D341Med (cell line): ENCODE measurements around the gene TAF12.
"Not testable (repeated sequence)": the region's sequence is repeated elsewhere in the genome, so short reads cannot be mapped to it uniquely, and the experiment has no call there.

Experiments used
- DNase-seq: peaks from one replicate; pipeline ENCODE4 v3.0.0; 2012; ENCODE audit warnings: low spot score

TAF12 gene

DNA sequence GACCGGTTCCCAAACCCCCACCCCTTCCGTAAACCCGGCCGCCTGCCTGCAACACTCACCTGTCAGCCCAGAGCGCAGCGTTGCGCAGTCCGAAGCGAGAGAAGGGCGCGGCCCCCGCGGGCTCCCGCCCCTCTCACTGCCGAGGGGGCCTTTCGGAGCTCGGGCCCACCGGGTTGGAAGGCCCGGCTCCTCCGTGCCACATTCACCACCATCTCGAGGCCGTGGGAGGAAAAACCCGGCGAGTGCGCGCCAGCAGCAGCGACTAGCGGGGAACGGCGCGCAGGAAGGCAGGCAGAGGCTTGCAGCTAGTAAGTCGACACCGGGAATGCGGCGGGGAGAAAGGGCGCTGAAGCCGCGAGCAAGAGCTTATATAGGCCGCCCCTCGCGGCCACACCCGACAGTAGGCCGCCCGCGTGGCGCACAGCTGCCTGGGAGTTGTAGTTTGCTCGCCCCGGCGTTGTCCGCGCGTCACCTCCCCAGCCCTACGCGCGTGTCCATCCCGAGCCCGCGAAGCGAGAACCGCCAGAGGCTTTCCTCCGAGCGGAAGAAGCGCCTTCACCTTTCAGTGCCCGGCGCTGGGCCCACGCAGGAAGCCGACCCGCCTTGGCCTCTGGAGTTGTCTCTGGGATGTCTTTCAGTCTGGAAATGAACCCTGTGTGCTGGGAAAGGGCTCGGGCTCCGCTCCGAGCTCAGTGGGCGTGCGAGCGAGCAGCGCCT, 61.2 kb downstream of the TAF12 start:
- DNase-seq = peak; percentile 98

DNA sequence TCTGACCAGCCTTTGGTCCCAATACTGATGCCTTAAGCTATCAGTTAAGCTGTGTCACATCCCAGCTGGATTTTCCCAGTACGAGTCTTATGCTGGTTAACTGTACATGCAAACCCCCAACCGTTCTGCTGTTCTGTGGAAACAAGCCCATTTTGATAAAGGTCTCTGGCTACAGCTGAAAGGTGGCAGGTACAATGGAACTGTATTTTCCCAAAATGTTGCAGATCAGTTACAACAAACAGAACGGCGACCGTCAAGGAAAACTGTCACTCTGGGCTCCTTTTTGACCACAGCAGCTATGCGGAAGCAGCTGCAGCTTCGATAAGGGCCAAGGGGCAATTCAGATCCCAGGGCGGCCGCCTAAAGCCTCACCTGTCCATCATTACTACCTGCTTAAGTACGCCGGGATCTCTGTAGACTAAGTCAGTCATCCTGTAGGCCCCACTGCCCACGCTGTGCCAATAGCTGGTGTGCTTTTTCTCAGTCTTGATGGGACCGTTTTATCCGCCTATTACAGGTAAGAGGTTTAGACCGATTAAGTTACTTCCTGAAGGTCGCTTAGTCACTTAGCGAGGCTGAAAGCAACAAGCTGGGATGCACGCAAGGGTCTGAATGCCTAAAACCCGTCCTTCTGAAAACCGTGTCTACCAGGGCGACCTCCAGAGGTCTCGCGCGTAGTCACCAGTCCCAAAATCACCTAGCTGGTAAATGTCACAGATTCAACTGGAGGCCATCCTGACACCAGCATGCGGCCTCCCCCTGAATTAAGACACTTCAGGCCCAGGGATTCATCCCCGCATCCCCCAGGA, 61.9 kb downstream of the TAF12 start:
- DNase-seq = peak; percentile 60

DNA sequence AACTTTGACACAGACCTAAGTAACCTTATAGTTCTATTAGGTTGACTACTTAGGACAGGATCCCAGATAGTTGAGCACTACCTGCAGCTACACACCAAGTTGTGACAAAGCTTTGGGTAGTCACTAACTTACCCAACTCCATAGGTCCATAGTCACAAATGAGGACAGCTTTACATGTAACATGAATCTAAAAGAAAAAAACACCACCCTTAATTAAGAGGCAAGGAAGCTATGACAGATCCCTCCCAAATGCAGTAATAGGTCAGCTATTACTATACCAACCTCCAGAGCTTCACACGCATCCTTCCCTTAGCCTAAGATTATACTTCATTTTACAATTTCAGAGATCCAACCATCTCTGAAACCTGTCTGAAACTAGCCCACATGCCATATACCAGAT, 63.5 kb downstream of the TAF12 start:
- no peak for DNase-seq

DNA sequence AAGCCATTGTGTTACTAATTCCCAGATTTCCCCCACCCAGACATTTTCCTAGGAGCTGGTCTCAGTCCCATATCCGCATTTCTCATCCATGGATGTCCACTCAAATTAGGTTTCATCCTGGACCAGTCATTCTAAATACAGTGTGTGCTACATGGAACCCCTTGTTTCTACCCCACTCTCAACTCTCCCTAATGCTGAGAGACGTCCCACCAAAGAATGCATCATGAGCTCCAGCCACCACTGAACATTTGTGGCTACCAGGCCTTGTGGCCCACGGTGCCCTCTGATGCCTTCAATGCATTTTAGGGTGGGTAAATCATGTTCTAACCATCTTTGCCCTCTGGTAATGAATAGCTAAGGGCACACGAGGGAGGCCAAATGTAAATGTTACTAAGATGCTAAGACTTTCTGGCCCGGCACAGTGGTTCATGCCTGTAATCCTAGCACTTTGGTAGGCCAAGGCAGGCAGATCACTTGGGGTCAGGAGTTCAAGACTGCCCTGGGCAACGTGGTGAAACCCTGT, 64.1 kb downstream of the TAF12 start:
- DNase-seq = no peak

DNA sequence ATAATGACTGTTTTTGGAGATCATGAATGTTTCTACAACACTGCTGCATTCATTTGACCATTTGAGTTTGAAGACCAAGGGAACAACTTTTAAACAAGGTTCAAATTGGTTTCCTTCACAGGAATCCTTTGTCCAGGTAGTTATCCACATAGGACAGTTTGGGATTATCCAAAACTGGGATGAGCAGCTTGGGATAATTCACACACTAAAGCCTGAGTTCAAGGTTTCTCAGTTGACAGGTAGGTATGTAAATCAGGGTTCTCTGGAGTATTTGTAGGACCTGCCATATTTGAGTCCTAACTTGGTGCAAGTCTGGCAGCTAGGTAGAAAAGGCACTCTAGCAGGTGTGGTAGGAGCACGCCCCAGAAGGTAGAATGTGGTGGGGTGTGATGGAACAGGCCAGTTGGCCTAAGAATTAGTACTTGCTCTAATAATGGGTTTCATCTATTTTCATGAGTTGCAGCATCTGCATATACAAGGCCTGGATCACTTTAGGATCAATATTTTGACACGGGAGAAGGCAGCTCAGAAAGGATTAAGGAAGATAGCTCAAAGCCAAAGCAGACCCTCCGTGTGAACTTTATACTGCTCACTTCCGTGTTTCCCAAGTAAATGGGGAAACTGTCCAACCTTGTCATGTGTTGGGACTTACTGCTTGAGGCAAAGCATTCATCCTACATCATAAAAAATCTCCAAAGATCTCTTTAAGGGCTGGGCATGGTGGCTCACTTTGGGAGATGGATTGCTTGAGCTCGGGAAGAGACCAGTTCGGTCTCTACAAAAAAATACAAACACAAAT, 64.9 kb downstream of the TAF12 start:
- DNase-seq = no peak

DNA sequence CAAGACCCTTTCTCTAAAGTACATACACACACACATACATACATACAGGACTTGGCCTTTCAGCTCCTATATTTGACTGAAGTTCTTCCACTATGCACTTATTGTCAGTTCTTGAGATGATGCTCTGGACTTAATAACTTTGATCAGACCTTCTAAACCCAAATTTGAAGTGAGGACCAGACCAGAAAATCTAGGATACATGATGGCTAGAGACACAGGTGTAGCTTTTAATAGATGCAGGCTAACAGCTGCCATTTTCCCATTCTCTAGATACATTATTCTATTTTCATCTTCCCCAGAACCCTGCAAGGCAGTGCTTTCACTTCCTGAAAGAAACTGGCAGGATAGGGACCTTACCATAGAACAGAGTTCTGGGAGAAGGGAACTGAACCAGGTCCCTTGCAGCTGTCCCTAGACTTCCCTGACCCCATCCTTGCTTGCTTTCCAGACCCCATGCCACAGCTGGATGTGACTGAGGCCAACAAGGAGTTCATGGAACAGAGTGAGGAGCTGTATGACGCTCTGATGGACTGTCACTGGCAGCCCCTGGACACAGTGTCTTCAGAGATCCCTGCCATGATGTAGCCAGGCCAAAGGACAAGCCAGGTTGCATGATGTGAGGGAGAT, 65.7 kb downstream of the TAF12 start:
- no peak for DNase-seq

DNA sequence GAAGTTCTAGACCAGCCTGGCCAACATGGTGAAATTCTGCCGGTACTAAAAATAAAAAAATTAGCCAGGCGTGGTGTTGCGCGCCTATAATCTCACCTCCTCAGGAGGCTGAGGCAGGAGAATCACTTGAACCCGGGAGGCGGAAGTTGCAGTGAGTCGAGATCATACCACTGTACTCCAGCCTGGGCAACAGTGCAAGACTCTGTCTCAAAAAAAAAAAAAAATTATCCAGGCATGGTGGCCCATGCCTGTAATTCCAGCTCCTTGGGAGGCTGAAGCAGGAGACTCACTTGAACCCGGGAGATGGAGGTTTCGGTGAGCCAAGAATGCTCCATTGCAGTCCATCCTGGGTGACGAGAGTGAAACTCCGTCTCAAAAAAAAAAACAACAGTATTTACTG, 69.3 kb downstream of the TAF12 start:
- no peak for DNase-seq

DNA sequence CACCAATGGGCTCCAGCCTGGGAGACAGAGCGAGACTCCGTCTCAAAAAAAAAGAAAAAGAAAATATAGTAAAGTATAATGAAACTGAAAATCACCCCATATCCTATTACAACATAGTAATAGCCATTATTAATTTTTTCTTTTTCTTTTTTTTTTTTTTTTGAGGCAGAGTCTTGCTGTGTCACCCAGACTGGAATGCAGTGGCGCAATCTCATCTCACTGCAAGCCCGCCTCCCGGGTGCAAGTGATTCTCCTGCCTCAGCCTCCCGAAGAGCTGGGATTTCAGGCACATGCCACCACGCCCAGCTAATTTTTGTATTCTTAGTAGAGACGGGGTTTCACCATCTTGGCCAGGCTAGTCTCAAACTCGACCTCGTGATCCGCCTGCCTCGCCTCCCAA, 70.0 kb downstream of the TAF12 start:
- not testable (repeated sequence) for DNase-seq

DNA sequence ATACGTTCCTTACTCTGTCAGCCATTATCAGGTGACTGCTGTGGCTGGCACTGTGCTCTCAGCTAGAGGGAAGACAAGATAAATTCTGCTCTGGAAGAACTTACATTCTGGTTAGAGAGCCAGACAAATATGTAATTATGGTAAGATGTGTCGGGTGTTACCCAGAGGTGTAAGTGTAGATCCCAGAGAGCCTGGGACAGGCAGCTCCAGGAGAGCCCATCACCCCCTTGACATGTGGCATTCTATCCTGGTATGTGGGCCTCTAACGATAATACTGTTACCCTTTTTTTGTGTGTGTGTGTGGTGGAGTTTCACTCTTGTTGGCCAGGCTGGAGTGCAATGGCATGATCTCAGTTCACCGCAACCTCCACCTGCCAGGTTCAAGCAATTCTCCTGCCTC, 71.0 kb downstream of the TAF12 start:
- DNase-seq = no peak

DNA sequence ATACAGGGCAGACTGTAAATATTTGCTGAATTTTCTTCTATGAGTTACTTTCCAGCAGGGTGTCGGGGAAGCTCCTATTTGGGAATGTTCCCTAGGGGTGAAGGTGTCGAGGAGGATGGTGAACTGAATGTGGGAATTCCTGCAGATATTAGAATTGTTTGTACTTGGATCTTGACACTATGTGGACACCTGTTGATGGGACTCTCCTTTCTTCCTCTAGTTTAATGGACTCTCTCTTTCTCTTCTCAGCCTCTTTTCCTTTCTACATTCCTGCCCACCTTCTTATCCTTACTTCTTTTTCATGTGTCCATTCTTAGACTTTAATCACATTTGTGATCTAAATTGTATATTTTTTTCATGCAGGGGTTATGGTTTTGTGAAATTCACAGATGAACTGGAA, 75.9 kb downstream of the TAF12 start:
- no peak for DNase-seq

DNA sequence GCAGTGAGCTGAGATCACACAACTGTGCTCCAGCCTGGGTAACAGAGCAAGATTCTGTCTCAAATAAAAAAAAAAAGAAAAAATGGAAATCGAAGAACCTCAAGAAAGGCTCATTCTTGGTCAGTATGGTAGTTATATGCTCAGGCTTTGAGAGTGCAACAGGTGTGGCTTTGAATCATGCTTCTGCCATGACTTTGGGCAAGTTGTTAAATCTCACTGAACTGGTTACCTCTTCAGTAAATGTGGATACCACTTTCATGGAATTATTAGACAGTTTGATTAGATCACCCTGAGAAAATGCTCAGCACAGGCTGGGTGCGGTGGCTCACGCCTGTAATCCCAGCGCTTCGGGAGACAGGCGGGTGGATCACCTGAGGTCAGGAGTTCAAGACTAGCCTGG, 77.1 kb downstream of the TAF12 start:
- DNase-seq = no peak

DNA sequence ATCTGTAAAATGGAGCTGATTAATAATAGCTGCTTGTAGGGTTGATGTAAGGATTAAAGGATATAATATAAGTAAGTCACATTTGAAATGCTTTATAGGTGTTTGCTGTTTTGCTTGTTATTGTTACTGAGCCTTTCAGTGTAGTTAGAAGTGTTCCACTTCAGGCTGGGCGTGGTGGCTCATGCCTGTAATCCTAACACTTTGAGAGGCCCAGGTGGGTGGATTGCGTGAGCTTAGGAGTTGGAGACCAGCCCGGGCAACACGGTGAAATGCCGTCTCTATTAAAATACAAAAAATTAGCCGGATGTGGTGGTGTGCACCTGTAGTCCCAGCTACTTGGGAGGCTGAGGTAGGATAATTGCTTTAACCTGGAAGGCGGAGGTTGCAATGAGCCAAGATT, 77.8 kb downstream of the TAF12 start:
- no peak for DNase-seq

DNA sequence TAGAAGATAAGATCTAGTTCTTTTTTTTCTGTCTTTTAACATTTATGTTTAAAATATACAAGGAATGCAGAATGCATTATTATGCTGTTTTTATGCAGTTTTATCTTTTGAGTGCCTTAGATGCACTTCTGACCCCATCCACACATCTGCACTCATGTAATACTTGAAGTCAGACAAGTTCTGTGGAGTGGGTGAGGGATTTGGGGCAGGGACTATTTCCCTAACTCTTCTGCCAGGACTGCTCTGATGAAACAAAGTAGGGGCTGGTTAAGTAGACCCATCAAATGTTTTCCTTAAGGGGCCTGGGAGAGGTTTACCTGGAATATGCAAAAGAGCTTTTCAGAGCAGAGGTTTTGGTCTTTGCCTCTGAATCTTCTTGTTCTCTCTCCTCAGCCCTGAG, 78.6 kb downstream of the TAF12 start:
- no peak for DNase-seq

DNA sequence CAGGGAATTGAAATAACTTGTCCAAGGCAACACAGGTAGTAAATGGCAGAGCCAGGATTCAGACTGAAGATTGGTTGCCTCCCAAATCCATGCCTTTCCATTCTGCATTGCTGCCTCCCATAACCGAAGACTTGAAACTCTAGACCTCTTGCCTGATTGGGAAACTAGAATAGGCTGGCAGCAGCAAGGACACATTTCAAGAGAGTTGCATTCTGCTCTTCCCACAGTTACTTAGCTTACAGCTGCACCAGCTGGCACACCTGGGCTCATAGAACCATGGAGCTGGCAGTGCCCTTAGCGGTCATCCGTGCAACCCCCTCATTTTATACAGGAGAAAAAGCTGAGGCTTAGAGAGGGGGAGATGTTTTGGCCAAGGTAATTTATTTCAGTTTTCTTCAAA, 82.0 kb downstream of the TAF12 start:
- no peak for DNase-seq
